GM19193 (cell line): Measurements from ENCODE around the gene PKHD1.

Experiments
- POLR2A ChIP-seq: IDR thresholded peaks from 4 replicates; pipeline ENCODE4 v1.6.1; 2011; ENCODE audit not compliant: insufficient read depth, insufficient read length; ENCODE audit errors: extremely low read depth

Gene PKHD1

DNA sequence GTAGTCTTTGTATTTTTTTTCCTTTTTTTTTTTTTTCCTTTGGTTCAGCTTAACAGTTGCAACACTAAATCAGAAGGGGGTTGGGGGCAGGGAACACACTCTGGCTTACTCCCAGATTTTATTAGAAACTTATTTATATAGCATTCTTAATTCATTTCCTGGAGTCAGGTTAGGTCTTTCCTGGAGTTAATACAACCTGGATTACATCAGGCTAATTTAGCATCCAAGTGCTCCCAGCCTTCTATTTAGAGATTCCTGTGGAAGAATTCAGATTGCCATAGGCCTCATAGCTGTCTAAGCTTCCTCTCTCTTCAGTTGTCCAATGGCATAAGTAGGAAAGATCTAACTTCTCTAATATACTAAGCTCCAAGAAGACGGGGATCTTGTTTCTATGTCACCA is 35.8 kb upstream of the PKHD1 start:
- no peak for TF ChIP-seq POLR2A

DNA sequence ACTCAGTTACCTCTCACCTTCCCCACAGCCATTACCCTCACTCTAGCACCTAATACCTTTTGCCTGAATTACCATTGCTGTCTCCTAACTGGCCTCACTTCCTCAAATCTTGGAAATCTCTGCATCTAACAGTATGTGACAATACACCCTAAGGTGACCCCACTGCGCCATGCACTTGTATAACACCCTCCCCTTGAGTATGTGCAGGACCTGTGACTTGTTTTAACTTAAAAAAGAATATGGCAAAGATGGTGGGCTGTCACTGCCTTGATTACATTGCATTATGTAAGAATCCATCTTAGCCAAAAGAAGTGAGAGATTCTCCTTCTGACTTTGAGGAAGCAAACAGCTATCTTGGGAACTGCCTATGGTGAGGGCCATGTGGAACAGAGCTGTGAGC is 29.9 kb upstream of the PKHD1 start:
- TF ChIP-seq POLR2A: no peak

DNA sequence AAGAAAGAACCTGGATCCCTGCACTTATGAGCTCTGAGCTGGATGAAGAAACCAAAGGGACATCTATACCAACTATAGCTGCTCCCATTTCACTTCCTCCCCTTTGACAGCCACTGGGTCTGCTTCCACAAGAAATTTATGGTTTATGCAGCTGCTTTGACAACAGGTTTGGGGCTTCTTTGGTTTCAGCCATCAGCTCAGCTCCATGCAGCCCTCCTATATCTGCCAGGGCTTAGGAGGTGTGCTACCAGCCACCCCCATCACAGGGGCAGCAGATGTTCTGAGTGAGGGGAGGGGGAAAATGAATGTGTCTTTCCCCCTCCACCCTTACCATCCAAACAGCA is 29.2 kb upstream of the PKHD1 start:
- TF ChIP-seq POLR2A: no peak

DNA sequence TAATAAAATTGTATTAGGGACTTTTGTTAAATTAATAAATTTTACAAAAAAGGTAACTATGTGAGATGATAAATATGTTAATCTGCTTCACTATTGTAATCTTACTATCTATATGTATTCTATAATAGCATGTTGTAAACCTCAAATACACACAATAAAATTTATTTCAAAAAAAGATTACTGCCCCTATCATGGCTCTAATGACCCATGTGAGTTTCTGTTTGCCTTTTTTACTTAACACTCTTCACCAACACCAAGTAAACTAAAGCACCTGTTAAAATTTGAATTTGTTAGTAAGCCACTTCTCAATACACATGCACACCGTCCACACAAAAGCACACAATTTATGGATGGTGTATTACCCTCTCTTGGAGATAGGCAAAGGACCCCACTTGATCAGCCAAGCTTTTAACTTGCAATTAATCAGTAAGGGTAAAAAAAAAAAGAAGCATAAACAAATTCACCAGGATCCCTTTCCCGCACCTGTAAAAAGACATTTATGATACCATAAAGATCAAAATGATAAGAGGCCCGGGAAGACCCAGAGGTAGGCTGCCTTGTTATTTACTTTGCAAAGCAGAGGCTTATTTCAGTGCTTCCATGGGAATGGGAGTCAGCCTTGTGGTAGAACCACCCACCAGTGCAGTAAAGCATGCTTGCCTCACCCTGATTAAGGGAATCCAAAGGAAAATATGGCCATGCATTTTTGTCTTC is 28.6 kb upstream of the PKHD1 start:
- no peak for TF ChIP-seq POLR2A

DNA sequence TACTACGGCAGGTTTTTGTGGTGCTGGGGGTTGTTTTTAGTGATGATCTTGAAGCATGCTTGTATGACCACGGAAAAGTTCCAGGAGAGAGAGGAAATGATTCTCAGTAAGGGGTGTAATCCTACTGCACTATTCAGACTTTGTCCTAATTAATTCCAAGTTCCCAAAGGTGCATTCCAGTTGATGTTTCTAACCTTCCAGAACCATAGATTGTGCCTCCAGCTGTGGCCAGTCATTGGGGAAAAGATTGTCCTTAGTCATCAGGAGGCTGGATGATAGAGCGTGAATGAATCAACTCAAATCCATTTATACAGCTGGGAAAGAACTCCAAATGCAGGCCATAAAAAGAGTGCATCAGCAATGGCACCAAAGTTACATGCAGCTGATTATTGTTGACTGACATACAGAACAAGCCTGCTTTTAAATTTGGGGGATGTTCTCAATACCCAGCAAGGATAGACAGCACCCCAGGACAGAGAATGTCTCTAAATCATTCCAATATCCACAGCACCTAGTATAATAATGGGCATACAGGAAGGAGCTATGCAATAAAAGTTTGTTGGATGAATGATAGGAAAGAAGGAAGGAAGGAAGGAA is 27.8 kb upstream of the PKHD1 start:
- TF ChIP-seq POLR2A: no peak

DNA sequence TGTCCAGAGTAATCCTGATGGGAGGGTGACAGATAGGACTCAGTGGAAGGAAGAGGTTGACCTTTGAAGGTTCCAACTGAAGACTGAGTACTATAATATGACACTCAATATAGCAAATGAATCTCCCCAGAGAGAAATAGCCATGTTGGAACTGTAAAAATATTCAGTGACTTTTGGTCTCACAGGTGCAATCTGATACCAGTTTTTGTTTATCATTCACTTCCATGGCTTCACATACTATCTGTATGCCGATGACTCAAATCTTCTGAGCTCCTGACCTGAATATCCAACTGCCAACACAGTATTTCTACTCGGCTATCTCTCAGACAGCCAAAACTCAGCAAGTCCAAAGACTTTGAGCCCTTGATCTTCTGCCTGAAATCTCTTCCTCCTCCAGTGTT is 21.8 kb upstream of the PKHD1 start:
- TF ChIP-seq POLR2A: no peak

DNA sequence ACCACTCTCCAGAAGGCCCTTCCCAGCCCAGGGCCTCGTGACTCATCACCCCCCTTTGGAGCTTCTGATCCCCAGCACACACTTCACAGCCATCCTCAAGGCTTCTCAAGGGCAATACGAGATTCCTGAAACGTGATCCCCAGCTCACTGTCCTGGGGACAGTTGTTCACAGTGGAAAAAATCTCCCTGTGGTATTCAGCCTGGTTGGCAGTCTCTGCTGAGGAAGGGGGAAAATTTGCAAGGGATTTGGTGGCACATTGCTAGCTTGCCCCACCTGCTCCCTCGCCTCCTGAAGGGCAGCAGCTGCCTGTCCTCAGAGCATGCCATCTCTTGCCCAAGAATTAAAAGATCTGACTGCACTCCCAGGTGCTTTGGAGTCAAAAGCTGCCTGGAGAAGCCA is 20.7 kb upstream of the PKHD1 start:
- TF ChIP-seq POLR2A: no peak

DNA sequence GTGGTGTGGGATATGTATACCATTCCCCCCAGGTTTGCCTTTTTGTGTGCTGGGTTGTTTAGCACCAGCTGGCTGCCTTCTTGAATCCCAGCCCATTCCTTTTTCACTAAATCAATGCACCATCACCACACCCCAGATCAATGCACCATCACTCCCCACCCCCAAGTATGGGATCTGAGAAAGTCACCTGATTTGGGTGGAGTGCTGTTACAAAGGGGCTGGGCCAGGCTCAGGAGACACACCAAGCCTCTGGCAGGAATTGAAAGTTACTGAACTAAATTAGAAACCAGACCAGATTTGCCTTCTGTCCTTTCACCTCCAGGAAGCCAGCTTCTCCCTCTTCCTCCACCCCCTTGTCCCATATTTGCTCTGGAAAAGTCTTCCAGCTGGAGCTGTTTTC is 19.6 kb upstream of the PKHD1 start:
- no peak for TF ChIP-seq POLR2A

DNA sequence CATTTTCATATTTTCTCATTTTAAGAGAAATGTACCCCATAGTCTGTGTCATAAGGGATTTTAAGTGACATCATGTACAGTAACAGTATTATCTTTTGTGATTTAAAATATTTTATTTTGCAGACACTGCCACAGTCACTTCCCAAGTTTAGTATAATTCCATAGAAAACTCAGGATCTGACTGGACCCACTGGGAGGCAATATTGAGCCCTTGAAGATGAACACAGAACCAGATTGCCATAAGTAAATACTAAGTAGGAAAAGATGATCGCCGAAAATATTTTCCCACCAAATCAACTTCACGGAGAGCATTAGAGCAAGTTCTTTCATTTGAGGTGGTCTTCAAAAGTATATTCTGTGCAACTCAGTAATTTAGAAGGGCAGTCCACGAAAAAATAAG is 17.6 kb upstream of the PKHD1 start:
- TF ChIP-seq POLR2A: no peak

DNA sequence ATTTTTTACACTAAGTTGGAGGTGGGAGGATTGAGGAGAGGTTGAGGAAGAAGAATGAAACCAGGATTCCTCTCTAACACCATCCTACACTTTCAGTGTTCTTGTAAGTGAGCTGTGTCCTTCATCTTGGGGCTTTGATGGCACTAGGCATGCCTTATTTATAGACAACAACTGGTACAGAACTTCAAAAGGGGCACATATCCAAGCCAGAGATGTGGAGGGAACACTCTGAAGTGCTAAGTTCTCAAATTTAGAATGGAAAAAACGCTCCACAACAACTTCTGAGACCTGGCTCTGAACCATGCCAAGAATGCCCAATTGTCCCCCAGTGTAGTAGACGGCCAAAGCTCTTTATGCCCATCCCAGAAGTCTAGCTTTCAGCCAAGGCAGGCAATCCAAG is 16.2 kb upstream of the PKHD1 start:
- TF ChIP-seq POLR2A: no peak

DNA sequence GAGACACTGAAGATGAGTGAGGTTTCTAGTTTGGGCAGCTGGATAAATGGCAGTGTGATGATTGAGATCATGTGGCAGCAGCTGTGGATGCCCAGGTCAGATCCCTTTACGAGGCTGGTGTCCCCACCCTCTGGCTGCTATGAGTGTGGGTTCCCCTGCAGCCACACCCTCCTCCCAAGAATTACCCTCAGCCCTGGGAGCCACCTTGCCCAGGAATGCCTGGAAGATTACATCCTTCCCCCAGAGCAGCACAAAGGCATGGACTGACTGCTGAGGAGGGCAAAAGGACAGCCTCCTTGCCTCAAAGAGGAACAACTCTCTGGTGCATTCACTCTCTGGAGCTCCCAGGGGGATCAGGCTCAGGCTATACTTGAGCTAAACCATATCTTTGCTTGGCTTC is 15.0 kb upstream of the PKHD1 start:
- TF ChIP-seq POLR2A: no peak

DNA sequence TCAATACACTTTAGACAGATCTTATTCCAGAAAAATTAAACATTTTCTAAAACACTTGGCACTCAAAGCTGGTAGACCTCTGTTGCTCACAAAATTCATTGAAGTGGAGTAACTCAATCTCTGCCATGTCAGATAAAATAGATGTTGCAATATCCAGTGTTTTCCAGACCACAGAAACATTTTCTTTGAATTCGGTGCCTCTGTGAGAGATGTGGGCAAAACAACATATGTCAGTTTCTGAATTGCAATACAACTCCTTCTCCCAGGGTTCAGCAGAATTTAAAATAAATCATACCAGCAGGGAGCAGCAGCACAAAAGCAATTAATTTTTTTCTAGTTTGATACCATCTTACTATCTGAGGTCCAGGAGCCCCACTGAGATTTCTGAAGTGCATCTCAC is 11.3 kb upstream of the PKHD1 start:
- no peak for TF ChIP-seq POLR2A

DNA sequence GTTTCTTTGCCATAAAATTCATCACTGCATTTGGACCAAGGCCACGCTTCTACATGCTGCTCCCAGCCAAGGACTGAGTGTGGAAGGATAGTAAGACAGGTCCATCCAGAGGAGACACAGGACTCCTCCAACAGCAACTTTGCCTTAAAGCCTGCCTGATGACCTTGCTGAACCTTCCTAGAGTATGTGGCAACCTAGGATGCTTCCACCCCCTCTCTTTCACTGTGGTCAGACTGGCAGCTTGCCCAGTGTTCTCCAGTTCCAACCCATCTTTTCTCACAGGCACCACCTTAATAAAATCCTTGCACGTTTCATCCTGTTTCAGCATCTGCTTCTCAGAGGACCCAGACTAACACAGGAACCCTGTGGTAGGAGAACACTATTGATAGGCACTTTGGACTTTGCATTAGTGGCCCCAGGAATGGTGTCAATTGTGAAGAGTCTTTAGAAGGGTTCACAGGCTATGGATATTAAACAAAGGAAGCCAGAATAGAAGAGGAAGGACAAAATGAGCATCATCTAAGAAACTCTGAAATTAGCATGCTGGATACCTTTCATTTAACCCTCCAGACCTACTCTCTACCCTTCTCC is 2.4 kb upstream of the PKHD1 start:
- TF ChIP-seq POLR2A: no peak

DNA sequence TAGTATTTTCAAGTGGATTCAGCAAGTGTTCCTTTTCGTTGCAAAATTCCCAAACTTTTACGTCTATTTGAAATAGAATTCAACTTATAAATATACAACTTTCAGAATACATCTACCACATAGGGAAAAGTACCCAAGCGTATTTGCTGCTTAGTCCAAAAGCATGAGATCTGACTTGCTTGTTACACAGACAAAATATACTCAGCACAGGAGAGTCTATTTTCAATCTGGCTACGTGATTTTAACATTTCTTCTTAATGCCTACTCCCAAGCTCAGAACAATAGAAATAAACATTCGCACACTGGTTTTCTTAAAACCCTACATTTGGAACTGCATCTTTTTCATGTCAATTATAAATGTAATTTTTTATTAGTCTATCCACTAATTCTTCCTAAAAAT is 672 bp downstream of the PKHD1 start:
- no peak for TF ChIP-seq POLR2A

DNA sequence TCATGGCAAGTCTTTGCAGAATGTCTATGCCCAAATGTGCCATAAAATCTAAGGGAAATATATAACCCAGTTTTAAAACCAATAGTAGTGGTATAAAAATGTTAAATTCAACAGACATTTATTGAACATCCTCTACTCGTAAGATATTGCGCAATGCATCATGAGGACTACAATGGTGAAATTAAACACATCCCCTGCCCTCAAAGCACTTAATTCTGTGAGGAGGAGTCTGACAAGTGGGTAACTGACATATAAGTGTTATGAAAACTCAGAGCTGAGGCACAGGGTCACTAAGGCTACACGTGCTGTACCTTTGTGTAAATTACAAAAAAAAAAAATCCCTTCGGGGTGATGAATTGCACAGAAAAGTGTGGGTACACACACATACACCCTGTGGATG is 6.2 kb downstream of the PKHD1 start:
- TF ChIP-seq POLR2A: no peak

DNA sequence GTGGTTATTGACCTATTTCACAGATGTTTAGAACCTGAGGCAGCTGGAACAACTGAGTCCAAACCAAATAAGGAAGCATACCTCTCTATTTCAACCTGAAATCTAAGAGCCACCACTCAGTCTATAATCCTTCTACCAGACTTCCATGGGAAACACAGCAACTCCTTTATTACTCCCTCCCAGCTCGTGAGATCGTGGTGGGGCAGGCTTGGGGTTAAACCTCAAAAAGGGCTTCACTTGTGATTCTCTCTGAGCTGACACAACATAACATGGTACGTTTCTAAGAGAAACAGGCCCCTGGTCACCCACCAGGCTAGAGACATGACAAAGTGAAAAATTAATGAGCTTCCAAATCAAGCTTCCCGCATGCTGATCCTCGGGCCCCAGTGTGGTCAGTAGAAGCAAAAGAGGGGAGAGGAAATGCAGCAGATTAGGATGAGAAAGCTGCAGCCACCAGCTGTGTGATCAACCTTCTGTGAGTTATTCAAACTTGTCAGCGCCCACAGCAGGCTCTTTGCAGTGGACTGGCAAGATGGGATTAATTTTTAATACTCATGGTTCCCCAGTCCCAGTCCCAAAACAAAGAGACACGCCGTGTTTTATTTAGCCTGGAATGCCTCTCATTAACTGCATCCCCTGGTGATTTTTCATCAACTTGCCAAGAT is 9.3 kb downstream of the PKHD1 start:
- no peak for TF ChIP-seq POLR2A
